CD14-positive monocyte (primary cell): ENCODE results near the gene NCK1. TPM values are rescaled to one million over a fixed set of nuclear protein-coding genes. Genes with fewer than 3 reads are reported as not detected.

Experiments
- DNase-seq, 3 donors: peaks; one replicate each; pipeline ENCODE4 v3.0.0-alpha.2; 2011 to 2022
- H2AFZ ChIP-seq: 2 replicates; pipeline ENCODE4 v1.6.0; 2012; ENCODE audit warnings: mild to moderate bottlenecking, low read depth, low read length, inconsistent platforms; ENCODE audit not compliant: insufficient read depth, poor library complexity, severe bottlenecking
- H3K27ac ChIP-seq, 2 donors: 1 replicate in 1 of 2; 2 replicates in 1 of 2; pipeline ENCODE4 v1.5.1; 2012 to 2013; ENCODE audit warnings: low read length in 2 of 2, control low read depth in 1 of 2, inconsistent platforms in 1 of 2, low read depth in 1 of 2, mild to moderate bottlenecking in 1 of 2
- H3K27me3 ChIP-seq, 2 donors: one replicate each; pipeline versions ENCODE4 v1.6.0 to v1.6.1; 2011 to 2013; ENCODE audit warnings: low read length in 2 of 2; ENCODE audit not compliant: control insufficient read depth in 2 of 2, insufficient read depth in 2 of 2
- H3K36me3 ChIP-seq, 2 donors: replicated peaks in 1 of 2; 1 replicate in 1 of 2; 2 replicates in 1 of 2; pipeline versions ENCODE4 v1.5.1 to v1.6.1; 2012 to 2013; ENCODE audit warnings: low read length in 2 of 2, control low read depth in 1 of 2, inconsistent platforms in 1 of 2, mild to moderate bottlenecking in 1 of 2; ENCODE audit not compliant: insufficient read depth in 2 of 2, control insufficient read depth in 1 of 2
- H3K4me1 ChIP-seq, 2 donors: 1 replicate in 1 of 2; 2 replicates in 1 of 2; pipeline versions ENCODE4 v1.5.1 to v1.6.1; 2012 to 2013; ENCODE audit warnings: low read length in 2 of 2, control low read depth in 1 of 2, inconsistent platforms in 1 of 2, mild to moderate bottlenecking in 1 of 2, moderate library complexity in 1 of 2; ENCODE audit not compliant: insufficient read depth in 2 of 2, control insufficient read depth in 1 of 2
- H3K4me2 ChIP-seq: replicated peaks from 2 replicates; pipeline ENCODE3; 2012; ENCODE audit warnings: low read length, moderate library complexity, mild to moderate bottlenecking; ENCODE audit not compliant: poor library complexity, severe bottlenecking; ENCODE audit errors: extremely low read depth
- H3K4me3 ChIP-seq, 3 experiments: fragments of 200-600 bp in 1 of 3; sonication (generic) in 1 of 3; replicated peaks in 1 of 3; 1 replicate in 2 of 3; 2 replicates in 1 of 3; pipeline ENCODE4 v1.5.1; 2011 to 2013; ENCODE audit warnings: low read length in 3 of 3, mild to moderate bottlenecking in 3 of 3, control low read depth in 2 of 3, low read depth in 2 of 3, inconsistent platforms in 1 of 3, moderate library complexity in 1 of 3
- H3K79me2 ChIP-seq: 2 replicates; pipeline ENCODE4 v1.6.0; 2012; ENCODE audit warnings: mild to moderate bottlenecking, control low read depth, inconsistent platforms, low read length, moderate library complexity; ENCODE audit not compliant: insufficient read depth
- H3K9ac ChIP-seq: 2 replicates; pipeline ENCODE4 v1.6.0; 2017; ENCODE audit warnings: low read length, mild to moderate bottlenecking; ENCODE audit not compliant: insufficient read depth, poor library complexity, severe bottlenecking
- H3K9me3 ChIP-seq, 2 donors: replicated peaks in 1 of 2; 1 replicate in 1 of 2; 2 replicates in 1 of 2; pipeline versions ENCODE4 v1.5.1 to v1.6.1; 2012 to 2013; ENCODE audit warnings: low read length in 2 of 2, control low read depth in 1 of 2; ENCODE audit not compliant: control insufficient read depth in 1 of 2, insufficient read depth in 1 of 2
- H4K20me1 ChIP-seq: 2 replicates; pipeline ENCODE4 v1.6.0; 2012; ENCODE audit warnings: mild to moderate bottlenecking, low read length, control low read depth, moderate library complexity; ENCODE audit not compliant: insufficient read depth
- H3K27ac Mint-ChIP-seq, 7 donors: one replicate each; pipeline ENCODE4 v1.8.0; 2020; ENCODE audit warnings: mild to moderate bottlenecking in 7 of 7, mixed read lengths in 7 of 7, moderate library complexity in 6 of 7, inconsistent platforms in 2 of 7
- H3K27me3 Mint-ChIP-seq, 3 donors: one replicate each; pipeline ENCODE4 v1.8.0; 2021 to 2022; ENCODE audit warnings: low read depth in 3 of 3, mild to moderate bottlenecking in 3 of 3, mixed read lengths in 3 of 3, moderate library complexity in 3 of 3, inconsistent platforms in 1 of 3
- H3K36me3 Mint-ChIP-seq, 2 donors: one replicate each; pipeline ENCODE4 v1.8.0; 2020; ENCODE audit warnings: mixed read lengths in 2 of 2, inconsistent platforms in 1 of 2, mild to moderate bottlenecking in 1 of 2
- H3K4me1 Mint-ChIP-seq: one replicate; pipeline ENCODE4 v1.8.0; 2020; ENCODE audit warnings: mild to moderate bottlenecking, mixed read lengths
- H3K4me3 Mint-ChIP-seq, 2 donors: one replicate each; pipeline ENCODE4 v1.8.0; 2020; ENCODE audit warnings: mild to moderate bottlenecking in 2 of 2, mixed read lengths in 2 of 2, moderate library complexity in 1 of 2
- H3K9me3 Mint-ChIP-seq, 7 donors: one replicate each; pipeline ENCODE4 v1.8.0; 2020 to 2022; ENCODE audit warnings: mixed read lengths in 7 of 7, mild to moderate bottlenecking in 6 of 7, moderate library complexity in 6 of 7, inconsistent platforms in 2 of 7
- CTCF ChIP-seq: fragments of 200-600 bp; IDR thresholded peaks from one replicate; pipeline ENCODE4 v1.8.0; 2022; ENCODE audit warnings: antibody characterized with exemption, mild to moderate bottlenecking
- WGBS: methylation state at CpG from one replicate; pipeline ENCODE4 v1.1.5; 2013; ENCODE audit warnings: missing lambda C conversion rate; ENCODE audit not compliant: insufficient coverage; 5-methylcytosine and 5-hydroxymethylcytosine counted together
- intact Hi-C, 2 donors: fragments of 100-400 bp; cut with micrococcal nuclease; formaldehyde crosslinking; loops; one replicate each; pipeline versions ENCODE4 v1.15.0 to v1.15.1; 2023
- polyA plus RNA-seq, 3 donors: library from polyadenylated mRNA; depleted of rRNA in 1 of 3; unstranded in 2 of 3; stranded (reverse) in 1 of 3; fragments of 300-500 nt in 2 of 3; fragments of >200 nt in 1 of 3; fragmentation: Illumina TruSeq in 2 of 3; gene quantifications; 1 replicate in 2 of 3; 2 replicates in 1 of 3; pipeline ENCODE4 v1.2.3, GENCODE V29; 2012 to 2021

NCK1 gene
- polyA plus RNA-seq, 3 donors: 20.4 to 28.8 (median 22.8) TPM

- Mint-ChIP-seq H3K9me3 (peaks cover 0 to 3% (median 0%) of the 10 kb centered on the region in 7 donors), H3K27me3 (peaks cover 1 to 4% (median 1%) of the 10 kb centered on the region in 3 donors), H3K27ac (peak overlapping the region in 3 of 7 donors; percentile 38 to 49 (median 42)), H3K4me1 (peaks cover 40% of the 10 kb centered on the region), H3K36me3 (peaks cover 2 to 4% of the 10 kb centered on the region in 2 donors), H3K4me3 (no peak overlapping the region)
- intact Hi-C loops: no loop called here
- TF ChIP-seq CTCF: no peak
- Histone ChIP-seq H3K27ac (no peak overlapping the region), H3K9me3 (no peaks in the 10 kb centered on the region), H3K4me2 (no peak overlapping the region), H3K4me1 (peaks cover 14 to 29% of the 10 kb centered on the region in 2 donors), H4K20me1 (no peaks in the 10 kb centered on the region), H3K9ac (no peak overlapping the region), H3K4me3 (no peak overlapping the region), H3K27me3 (no peaks in the 10 kb centered on the region), H2AFZ (no peak overlapping the region), H3K79me2 (no peaks in the 10 kb centered on the region), H3K36me3 (no peaks in the 10 kb centered on the region)
- WGBS: no CpG with 5 or more reads among the region's 3 CpGs
- no peak for DNase-seq
Measured at GRCh38 chr3:136835813-136836510, 26.0 kb upstream of the NCK1 start.

- H3K4me1 Mint-ChIP-seq: peaks cover 40% of the 10 kb centered on the region
- intact Hi-C loops: no loop called here
- DNase-seq: no peak
- peak overlapping the region in 1 of 7 donors; percentile 49 for H3K27ac Mint-ChIP-seq
- H2AFZ ChIP-seq: no peak overlapping the region
- H3K4me3 ChIP-seq: no peak overlapping the region
- no peaks in the 10 kb centered on the region for H4K20me1 ChIP-seq
- H3K27me3 Mint-ChIP-seq: peaks cover 1 to 4% (median 1%) of the 10 kb centered on the region in 3 donors
- TF ChIP-seq CTCF: no peak
- H3K4me1 ChIP-seq: peaks cover 14 to 29% of the 10 kb centered on the region in 2 donors
- no peak overlapping the region for H3K9ac ChIP-seq
- no peaks in the 10 kb centered on the region for H3K9me3 ChIP-seq
- H3K36me3 ChIP-seq: no peaks in the 10 kb centered on the region
- no peak overlapping the region for H3K4me2 ChIP-seq
- H3K27me3 ChIP-seq: no peaks in the 10 kb centered on the region
- no peak overlapping the region for H3K27ac ChIP-seq
- no peaks in the 10 kb centered on the region for H3K79me2 ChIP-seq
- peaks cover 3 to 4% of the 10 kb centered on the region in 2 donors for H3K36me3 Mint-ChIP-seq
- no peak overlapping the region for H3K4me3 Mint-ChIP-seq
- H3K9me3 Mint-ChIP-seq: peaks cover 0 to 3% (median 0%) of the 10 kb centered on the region in 7 donors
Measured at GRCh38 chr3:136836511-136837156, 25.4 kb upstream of the NCK1 start.
